ENCODE results near the gene RASSF5.

Gene RASSF5

GRCh38 chr1:206529425-206529824, 22.1 kb downstream of the RASSF5 start:
- TF ChIP-seq, protein P1, sequence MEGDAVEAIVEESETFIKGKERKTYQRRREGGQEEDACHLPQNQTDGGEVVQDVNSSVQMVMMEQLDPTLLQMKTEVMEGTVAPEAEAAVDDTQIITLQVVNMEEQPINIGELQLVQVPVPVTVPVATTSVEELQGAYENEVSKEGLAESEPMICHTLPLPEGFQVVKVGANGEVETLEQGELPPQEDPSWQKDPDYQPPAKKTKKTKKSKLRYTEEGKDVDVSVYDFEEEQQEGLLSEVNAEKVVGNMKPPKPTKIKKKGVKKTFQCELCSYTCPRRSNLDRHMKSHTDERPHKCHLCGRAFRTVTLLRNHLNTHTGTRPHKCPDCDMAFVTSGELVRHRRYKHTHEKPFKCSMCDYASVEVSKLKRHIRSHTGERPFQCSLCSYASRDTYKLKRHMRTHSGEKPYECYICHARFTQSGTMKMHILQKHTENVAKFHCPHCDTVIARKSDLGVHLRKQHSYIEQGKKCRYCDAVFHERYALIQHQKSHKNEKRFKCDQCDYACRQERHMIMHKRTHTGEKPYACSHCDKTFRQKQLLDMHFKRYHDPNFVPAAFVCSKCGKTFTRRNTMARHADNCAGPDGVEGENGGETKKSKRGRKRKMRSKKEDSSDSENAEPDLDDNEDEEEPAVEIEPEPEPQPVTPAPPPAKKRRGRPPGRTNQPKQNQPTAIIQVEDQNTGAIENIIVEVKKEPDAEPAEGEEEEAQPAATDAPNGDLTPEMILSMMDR (conservative IDR thresholded peaks at IDR 0.05; ENCODE audit: low read depth, low read length), result no peak
- no peak overlapping the region for H3K4me3 ChIP-seq (ENCODE audit: low read depth, low read length)
- DNase-seq (ENCODE audit: low read depth), result no peak

GRCh38 chr1:206532368-206532767, 25.0 kb downstream of the RASSF5 start:
- DNase-seq (ENCODE audit: low read depth), result no peak
- TF ChIP-seq, protein P1 (conservative IDR thresholded peaks at IDR 0.05; ENCODE audit: low read depth, low read length), result no peak
- no peak overlapping the region for H3K4me3 ChIP-seq (ENCODE audit: low read depth, low read length)

DNA sequence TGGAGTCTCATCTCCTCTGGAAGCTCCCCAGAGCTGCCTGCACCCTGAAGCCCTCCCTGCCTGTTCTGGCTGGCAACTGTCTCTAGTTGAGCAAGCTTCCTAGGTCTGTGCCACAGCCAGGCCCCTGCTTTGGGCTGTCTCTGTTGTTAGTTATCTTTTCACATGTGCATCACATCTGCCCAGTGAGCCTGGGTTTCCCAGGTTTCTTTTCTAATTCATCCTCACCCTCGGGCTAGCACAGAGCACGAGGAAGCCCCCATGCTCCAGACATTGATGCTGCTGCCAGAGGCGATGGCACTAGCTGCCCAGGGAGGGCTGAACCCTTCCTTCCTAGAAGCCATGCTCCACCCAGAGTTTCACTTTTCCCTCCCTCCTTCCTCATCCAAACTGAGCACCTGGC, 27.2 kb downstream of the RASSF5 start:
- TF ChIP-seq, protein P1 (conservative IDR thresholded peaks at IDR 0.05; ENCODE audit: low read depth, low read length), result no peak
- DNase-seq (ENCODE audit: low read depth), result no peak
- H3K4me3 ChIP-seq (ENCODE audit: low read depth, low read length), result no peak overlapping the region

- TF ChIP-seq, protein P1 (conservative IDR thresholded peaks at IDR 0.05; ENCODE audit: low read depth, low read length), result no peak
- H3K4me3 ChIP-seq (ENCODE audit: low read depth, low read length), result no peak overlapping the region
- no peak for DNase-seq (ENCODE audit: low read depth)
Measured at GRCh38 chr1:206535853-206536188, 28.5 kb downstream of the RASSF5 start.

DNA sequence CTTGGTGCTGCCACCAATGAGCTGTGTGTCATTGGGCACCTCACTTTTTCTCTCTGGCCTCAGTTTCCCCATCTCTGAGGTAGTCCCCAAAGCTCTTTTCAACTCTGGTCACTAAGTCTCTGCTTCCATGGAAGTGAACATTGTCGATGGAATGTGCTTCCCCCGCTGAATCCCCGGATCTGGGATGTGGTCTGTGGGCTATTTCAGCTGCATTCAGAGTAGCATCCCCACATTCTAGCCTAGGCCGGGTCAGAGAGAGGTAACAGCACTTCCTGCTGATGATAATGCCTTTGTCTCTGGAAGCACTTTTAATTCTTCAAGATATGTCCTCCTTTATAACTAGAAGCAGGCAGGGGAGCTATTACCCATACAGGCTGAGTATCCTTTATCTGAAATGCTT, 29.8 kb downstream of the RASSF5 start:
- TF ChIP-seq, protein P1 (conservative IDR thresholded peaks at IDR 0.05; ENCODE audit: low read depth, low read length), result no peak
- peak; percentile 22 for DNase-seq (ENCODE audit: low read depth)
- H3K4me3 ChIP-seq (ENCODE audit: low read depth, low read length), result no peak overlapping the region

DNA sequence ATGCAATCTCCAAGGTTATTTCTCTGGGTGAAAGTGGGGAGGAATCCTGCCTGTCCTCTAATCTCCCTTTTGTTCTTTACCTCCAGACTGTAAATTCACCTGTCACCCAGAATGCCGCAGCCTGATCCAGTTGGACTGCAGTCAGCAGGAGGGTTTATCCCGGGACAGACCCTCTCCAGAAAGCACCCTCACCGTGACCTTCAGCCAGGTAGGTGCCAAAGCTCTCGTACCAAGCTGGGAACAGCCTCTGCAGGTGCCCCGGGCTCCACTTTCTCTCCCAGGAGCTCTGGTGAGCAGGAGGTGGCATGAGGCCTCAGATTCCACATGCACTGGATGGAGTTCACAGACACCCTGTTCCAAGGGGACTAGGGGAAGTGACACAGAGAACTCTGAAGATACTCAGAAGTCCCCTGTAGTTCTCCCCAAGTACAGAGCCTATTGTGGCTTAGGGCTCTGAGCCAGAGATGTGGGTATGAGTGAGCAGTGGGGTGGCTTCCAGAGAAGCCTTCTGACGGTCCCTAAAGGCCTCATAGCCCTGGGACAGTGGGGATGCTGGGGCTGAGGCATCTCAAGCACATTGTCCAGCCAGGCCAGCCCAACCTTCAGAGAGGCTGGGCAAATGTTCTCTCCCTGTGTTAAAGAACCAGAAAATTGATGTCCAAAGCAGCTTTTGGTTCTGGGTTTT, 30.9 kb downstream of the RASSF5 start:
- no peak overlapping the region for H3K4me3 ChIP-seq (ENCODE audit: low read depth, low read length)
- TF ChIP-seq, protein P1 (conservative IDR thresholded peaks at IDR 0.05; ENCODE audit: low read depth, low read length), result no peak
- no peak for DNase-seq (ENCODE audit: low read depth)

GRCh38 chr1:206538901-206539640, 31.7 kb downstream of the RASSF5 start:
- no peak overlapping the region for H3K4me3 ChIP-seq (ENCODE audit: low read depth, low read length)
- DNase-seq (ENCODE audit: low read depth), result no peak
- TF ChIP-seq, protein P1 (conservative IDR thresholded peaks at IDR 0.05; ENCODE audit: low read depth, low read length), result no peak

Data from choroid plexus epithelial cell (primary cell).